HG03432 (cell line): ENCODE measurements around the gene P2RY8.
"Not testable (repeated sequence)": the region's sequence is repeated elsewhere in the genome, so short reads cannot be mapped to it uniquely, and the experiment has no call there.

Experiments used
- ATAC-seq: cut with Tn5 transposase; IDR thresholded peaks from one replicate; pipeline ENCODE4 v1.9.1; 2021; ENCODE audit warnings: mild to moderate bottlenecking, moderate library complexity; ENCODE audit not compliant: unreplicated experiment

The P2RY8 gene

DNA sequence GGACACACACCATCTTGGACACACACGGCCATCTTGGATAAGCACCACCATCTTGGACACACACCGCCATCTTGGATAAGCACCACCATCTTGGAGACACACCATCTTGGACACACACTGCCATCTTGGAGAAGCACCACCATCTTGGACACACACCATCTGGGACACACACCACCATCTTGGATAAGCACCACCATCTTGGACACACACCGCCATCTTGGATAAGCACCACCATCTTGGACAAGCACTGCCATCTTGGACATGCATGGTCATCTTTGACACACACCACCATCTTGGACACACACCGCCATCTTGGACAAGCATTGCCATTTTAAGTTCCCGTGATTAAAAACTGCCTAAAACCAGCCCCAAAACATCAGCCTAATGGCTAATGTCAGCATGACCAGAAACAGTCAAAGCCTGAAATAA is 88.4 kb downstream of the P2RY8 start:
- not testable (repeated sequence) for ATAC-seq

DNA sequence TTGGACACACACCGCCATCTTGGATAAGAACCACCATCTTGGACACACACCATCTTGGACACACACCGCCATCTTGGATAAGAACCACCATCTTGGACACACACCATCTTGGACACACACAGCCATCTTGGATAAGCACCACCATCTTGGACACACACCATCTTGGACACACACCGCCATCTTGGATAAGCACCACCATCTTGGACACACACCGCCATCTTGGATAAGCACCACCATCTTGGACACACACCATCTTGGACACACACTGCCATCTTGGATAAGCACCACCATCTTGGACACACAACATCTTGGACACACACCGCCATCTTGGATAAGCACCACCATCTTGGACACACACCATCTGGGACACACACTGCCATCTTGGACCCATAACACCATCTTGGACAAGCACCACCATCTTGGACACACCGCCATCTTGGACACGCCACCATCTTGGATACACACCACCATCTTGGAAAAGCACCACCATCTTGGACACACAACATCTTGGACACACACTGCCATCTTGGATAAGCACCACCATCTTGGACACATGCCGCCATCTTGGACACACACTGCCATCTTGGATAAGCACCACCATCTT is 88.9 kb downstream of the P2RY8 start:
- ATAC-seq = not testable (repeated sequence)

DNA sequence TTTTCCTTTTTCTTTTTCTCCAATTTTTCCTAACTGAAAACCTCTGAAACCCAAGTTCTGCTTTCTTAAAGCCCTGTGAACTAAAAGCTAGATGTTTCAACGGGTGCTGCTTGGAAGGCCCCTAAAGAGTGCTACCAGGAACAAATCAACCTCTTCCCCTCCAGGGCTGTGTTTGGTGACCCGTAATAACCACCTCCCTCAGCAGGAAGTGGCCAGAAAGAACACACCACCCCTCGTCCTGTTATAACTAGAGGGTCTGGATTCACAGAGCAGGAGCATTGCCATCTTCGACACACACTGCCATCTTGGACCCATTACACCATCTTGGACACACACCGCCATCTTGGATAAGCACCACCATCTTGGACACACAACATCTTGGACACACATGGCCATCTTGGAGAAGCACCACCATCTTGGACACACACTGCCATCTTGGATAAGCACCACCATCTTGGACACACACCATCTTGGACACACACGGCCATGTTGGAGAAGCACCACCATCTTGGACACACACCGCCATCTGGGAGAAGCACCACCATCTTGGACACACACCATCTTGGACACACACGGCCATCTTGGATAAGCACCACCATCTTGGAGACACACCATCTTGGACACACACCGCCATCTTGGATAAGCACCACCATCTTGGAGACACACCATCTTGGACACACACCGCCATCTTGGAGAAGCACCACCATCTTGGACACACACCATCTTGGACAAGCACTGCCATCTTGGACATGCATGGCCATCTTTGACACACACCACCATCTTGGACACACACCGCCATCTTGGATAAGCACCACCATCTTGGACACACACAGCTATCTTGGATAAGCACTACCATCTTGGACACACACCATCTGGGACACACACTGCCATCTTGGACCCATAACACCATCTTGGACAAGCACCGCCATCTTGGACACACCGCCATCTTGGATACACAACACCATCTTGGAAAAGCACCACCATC is 89.7 kb downstream of the P2RY8 start:
- not testable (repeated sequence) for ATAC-seq

DNA sequence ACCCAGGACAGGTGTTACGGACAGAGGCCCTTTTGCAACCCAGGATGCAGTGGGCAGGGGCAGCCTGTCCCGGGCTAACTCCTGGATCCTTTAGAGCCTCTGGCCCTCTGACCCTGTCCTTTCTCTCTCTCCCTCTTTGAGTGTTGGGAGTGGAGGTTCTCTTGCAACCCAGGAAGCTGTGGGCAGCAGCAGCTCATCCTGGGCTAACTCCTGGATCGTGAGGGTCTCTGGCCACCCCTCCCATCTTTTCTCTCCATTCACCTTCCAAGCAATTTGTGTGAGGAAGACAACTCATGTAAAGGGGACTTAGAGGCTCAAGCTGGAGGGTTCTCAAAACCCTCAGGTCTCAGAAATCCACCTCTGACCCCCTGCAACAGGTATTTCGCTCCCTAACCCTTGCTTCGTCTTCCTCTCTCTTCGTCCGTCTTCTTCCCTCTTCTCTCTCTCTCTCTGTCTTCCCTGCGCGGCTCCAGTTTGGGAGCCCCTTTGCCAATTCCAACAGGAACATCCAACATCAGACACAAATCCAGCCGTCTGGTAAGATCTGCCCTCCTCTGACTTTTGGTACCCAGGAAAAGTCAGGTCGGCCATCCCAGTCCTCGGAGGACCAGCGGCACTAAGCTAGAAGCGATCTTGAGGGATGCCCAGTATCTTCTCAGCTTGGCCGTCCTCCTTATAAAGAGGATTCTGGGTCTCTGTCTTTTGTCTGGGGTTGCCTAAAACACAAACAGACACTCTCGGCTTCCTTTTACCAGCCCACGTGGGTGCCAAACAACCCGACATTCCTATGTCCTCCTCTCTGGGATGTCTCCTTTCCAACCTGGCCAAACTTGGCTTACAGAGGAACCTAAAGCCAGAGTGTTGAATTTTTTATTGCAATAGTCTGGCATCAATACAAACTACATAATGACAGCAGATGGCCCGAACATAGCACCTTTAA is 92.2 kb downstream of the P2RY8 start:
- no peak for ATAC-seq

DNA sequence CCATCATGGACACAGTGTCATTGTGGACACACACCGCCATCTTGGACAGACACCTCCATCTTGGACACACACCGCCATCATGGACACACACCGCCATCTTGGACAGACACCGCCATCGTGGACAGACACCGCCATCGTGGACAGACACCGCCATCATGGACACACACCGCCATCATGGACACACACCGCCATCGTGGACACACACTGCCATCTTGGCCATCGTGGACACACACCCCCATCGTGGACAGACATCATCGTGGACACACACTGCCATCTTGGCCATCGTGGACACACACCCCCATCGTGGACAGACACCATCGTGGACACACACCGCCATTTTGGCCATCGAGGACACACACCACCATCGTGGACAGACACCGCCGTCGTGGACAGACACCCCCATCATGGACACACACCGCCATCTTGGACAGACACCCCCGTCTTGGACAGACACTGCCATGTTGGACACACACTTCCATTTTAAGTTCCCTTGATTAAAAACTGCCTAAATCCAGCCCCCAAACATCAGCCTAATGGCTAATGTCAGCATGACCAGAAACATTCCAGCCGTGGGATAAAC is 93.4 kb downstream of the P2RY8 start:
- ATAC-seq = no peak

DNA sequence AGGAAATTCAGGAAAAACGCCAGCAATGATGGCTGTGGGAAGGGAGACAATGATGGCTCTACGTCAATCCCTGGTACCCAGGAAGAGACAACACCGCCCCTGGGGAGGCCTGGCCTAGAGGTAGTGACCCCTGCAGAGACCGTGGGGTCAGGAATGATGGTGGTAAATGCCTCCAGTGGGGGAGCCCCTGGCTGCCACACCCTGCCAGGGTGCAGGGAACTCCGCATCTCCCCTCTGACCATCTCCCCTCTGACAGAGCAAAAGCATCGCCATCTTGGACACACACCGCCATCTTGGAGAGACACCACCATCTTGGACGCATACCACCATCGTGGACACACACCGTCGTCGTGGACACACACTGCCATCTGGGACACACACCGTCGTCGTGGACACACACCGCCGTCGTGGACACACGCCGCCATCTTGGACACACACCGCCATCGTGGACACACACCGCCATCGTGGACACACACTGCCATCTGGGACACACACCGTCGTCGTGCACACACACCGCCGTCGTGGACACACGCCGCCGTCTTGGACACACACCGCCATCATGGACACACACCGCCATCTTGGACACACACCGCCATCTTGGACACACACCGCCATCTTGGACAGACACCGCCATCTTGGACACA is 94.1 kb downstream of the P2RY8 start:
- no peak for ATAC-seq

DNA sequence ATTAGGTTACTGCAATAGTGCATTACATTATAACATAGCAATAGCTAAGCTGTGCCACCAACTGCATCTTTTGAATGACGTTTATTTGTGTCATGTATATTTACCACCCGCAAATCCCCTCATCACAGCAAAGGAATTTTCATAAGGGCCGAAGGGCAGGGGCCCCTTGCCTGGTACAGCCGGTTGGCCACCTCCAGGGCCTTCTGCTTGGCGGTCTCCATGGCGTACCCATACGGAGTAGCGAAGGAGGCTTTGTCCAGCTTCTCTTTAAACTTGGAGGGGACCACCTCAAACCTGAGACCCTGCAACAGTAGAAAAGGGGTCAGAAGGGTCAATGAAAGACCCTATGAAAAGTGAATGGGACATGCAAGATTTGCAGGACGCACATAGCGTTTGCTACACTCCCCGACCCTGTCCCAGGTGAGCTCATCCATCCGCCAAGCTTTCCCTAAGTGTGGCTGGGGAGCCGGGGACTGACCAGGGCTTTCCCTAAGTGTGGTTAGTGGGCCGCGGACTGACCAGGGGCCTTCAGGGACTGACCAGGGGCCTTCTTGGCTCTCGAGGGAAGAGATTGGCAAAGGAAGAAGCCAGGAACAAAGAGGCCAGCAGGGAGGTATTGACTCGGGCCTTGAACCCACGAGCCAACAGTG is 94.8 kb downstream of the P2RY8 start:
- ATAC-seq = no peak

DNA sequence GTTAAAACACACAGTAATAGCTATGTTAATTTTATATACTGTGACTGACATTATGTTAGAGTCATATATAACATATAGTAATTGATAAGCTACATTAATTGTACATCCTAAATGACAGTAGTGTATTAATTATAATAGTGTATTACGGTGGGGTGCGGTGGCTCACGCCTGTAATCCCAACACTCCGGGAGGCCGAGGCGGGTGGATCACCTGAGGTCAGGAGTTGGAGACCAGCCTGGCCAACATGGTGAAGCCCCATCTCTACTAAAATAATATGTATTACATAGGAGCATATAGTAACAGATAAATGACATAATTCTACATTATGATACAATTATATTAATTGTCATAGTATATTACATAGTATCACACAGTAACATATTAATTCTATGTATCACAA is 96.5 kb downstream of the P2RY8 start:
- no peak for ATAC-seq

DNA sequence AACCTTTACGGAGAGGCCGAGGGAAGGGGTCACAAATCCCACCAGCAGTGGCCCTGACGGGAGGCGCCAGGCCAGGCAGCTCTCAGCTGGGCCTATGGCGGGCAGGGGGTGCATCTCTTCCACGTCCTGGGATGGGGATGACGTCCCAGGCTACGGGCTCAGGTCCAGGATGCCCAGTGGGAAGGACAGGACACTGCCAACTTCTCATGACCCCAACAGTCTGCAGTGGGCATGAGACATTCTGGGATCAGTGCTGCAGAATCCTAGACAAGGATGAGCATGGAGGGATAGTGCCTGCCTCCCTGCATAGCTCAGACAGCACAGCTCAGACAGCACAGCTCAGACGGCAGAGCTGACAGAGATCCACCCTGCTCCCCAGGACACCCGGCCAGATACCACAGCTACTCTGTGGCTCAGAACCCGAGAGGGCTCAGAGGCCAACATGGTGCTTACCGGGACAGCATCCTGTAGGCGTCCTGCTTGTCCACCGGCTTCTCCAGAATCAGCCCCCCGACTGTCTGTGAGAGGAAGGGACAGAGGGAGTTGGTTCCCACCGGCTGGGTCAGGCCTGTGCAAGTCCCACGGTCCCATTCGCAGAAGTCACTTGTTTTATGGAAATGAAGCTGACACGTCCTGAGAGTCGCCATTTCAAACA is 101.6 kb downstream of the P2RY8 start:
- ATAC-seq = no peak

DNA sequence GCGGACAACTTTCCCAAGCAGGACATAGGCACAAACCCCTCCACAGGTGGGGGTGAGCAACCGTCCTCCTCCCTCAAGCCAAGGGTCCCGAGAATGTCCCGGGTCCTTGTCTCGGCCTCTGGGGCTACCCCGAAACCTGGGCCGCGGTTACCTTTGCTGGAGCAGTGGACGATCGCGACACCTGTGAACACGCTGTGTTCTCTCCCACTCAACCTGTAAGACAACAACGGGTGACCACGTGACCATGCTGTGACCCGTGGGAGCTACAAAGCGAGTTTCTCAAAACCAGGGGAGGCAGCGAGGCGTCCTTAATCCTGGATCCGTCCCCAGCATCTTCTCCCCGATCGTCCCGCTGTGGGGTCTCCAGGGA is 102.1 kb downstream of the P2RY8 start:
- ATAC-seq = no peak

DNA sequence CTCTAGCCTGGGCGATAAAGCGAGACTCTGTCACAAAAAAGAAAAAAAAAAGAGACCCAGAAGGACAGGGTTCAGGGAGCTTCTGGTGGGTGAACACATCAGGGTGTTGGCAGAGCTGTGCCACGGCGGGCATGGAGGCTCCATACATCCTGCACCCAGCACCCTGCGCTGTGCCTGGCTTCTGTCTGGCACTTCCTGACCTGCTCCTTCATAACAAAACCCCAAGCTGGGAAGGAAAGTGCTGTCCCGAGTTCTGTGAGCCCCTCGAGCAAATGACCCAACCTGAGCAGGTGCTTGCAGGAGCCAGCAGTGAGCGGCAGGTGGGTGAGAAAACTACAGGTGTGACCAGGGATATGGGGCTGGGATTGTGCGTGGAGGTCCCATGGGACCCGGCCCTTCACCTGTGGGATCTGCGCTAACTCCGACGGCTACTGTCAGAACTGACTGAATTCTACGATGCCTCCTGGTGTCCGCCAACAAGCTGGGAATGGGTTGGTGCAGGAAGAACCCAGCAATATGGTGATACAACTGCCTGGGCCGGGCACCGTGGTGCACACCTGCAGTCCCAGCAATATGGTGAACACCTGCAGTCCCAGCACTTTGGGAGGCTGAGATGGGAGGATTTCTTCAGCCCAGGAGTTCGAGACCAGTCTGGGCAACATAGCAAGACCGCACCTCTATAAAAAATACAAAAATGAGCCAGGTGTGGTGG is 103.2 kb downstream of the P2RY8 start:
- no peak for ATAC-seq

DNA sequence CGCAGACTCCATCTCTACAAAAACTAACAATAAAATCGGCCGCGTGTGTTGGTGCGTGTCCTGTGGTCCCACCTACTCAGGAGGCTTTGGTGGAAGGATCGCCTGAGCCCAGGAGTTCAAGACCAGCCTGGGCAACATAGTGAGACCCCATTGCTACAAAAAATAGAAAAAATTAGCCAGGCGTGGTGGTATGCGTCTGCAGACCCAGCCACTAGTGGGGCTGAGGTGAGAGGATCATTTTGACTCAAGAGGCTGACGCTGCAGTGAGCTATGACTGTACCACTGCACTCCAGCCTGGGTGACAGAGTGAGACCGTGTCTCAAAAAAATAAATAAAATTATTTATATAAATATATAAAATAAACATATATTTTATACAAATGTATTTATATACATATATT is 106.5 kb downstream of the P2RY8 start:
- ATAC-seq = no peak

DNA sequence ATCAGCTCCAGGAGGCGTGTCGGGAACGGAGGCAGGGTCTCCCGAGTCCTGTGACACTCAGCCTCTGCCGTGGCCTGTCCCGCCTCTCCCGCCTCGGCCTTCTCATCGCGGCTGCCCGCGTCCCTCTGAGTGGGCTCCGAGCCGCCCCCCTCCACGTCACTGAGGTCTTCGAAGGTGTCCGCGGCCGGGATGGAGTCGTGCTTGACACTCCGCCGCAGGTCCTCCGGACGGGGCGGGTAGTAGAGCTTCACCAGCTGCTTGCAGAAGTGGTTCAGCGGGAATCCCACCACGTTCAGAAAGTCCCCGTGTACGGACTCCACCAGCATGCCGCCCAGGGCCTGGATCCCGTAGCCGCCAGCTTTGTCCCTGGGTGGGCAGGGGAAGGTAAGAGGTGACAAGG is 109.2 kb downstream of the P2RY8 start:
- no peak for ATAC-seq

DNA sequence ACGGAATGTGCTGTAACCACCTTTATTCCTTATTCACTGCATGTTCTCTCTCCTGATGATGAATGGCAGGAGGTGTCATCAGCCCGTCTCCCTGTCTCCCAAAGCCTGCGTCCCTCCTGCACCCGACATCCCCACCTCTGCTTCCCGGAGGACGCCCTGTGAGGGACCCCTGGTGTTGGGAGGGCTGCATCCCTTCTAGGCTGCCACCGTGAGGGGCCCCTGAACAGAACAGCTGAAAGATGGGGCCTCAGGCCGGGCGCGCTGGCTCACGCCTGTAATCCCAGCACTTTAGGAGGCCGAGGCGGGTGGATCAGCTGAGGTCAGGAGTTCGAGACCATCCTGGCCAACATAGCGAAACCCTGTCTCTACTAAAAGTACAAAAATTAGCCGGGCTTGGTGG is 110.7 kb downstream of the P2RY8 start:
- not testable (repeated sequence) for ATAC-seq

DNA sequence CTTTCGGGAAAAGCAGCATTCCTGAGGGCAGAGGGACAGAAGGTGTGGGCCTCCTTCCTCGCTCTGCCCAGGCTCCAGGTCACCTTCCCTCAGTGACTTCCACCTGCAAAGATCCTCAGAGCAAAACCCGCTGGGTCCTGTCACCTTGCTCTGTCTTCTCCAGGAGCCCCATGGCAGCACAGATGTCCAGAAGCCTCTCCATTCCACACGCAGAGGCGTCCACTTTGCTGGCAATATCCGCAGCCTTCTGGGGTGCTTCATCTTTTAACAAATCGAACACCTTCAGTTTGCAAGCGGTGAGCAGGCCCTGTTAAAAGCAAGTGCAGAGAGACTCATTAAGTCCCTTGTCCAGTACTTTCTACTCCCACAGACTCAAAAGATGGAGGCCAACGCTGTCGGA is 111.6 kb downstream of the P2RY8 start:
- ATAC-seq = no peak

DNA sequence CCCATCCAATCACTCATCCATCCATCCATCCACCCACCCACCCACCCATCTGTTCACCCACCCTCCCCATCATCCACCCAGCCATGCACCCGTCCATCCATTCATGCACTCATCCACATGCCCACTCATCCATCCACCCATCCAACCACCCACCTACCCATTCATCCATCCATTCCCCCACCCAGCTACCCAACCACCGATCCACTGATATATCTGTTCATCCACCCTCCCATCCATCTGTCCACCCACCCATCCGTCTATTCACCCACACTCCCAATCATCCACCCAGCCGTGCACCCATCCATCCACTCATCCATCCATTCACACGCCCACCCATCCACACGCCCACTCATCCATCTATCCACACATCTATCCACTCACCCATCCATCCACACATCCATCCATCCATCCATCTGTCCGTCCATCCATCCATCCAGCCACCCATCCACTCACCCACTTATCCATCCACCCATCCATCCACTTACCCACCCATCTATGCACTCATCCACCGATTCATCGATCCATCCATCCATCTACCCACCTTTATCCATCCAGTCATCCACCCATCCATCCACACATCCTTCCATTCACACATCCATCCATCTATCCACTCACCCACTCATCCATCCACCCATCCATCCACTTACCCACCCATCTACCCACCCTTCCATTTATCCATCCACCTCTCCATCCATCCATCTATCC is 112.7 kb downstream of the P2RY8 start:
- no peak for ATAC-seq

DNA sequence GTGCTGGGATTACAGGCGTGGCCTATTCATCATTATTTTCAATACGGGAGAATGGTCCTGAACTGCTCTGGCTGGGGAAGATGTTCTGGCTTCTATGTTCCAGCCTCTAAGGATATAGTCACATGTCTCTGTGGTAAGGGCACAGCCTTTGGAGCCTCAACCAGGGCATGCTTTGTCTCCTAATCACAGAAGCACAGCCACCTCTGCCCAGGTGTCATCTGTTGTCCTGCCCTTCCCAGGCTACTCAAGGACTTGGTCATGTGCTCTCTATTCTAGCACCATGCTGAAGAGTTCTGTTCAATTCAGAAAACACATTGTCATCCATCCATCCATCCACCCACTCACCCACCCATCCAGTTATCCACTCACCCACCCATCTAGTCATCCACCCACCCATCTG is 113.8 kb downstream of the P2RY8 start:
- no peak for ATAC-seq

DNA sequence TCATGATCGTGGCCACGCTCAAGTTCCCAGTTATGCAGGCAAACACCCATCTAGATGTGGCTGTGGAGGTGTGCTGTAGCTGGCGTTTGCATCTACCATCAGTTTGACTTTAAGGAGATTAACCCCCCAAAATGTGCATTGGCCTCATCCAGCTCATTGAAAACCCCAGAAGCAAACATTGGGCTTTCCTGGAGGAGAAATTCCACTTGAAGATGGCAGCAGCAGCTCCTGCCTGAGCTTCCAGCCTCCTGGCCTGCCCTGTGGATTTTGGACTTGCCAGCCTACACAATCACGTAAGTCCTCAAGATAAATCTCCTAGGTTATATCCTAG is 114.9 kb downstream of the P2RY8 start:
- ATAC-seq = no peak
